Measurements from ENCODE around the gene RAPGEF4. TPM values are rescaled to one million over a fixed set of nuclear protein-coding genes. Genes with fewer than 3 reads are reported as not detected.
A peak's percentile ranks its signal among the peaks of the same experiment; 100 is the strongest.

RAPGEF4 gene
- total RNA-seq, 1 experiment from 2014 or later = 0.59 TPM

GRCh38 chr2:173027181-173028128 is 291.8 kb downstream of the RAPGEF4 start (continued):
- TF ChIP-seq REST (IDR thresholded peaks at IDR 0.05; ENCODE audit: low read depth) = no peak

- no peaks in the 10 kb centered on the region for H3K36me3 ChIP-seq (ENCODE audit: control insufficient read depth in 1 of 2, insufficient read depth in 2 of 2, low read length in 2 of 2)
- ATAC-seq (no peak), DNase-seq (ENCODE audit: low read depth, low spot score) (no peak)
- H2AFZ ChIP-seq (ENCODE audit: low read depth, low read length, poor library complexity, severe bottlenecking) = peak overlapping the region; percentile 88
- no peaks in the 10 kb centered on the region for H3K79me2 ChIP-seq (ENCODE audit: insufficient read depth, low read length)
- no peaks in the 10 kb centered on the region for H3K9me3 ChIP-seq (ENCODE audit: control insufficient read depth in 1 of 2, insufficient read depth in 1 of 2, low read depth in 1 of 2, low read length in 2 of 2)
- intact Hi-C loops (cut with micrococcal nuclease) = loop anchor here (5.0 to 10.0 kb wide), 2 partner anchors 327 to 419 kb away; partner anchors contain the start of gene CDCA7
- H3K9me2 ChIP-seq (ENCODE audit: insufficient read depth) = no peaks in the 10 kb centered on the region
- RAD21 ChIA-PET (ENCODE audit: low non-redundant PET in 1 of 2, low total read pairs in 2 of 2, uncharacterized antibody in 2 of 2, unreplicated experiment in 2 of 2) = interaction anchor here (0.9 to 2.6 kb wide), 3 partner anchors 64 to 182 kb away, joined by 3 to 10 read pairs (median 9); no protein-coding TSS in a partner anchor
- H4K20me1 ChIP-seq (ENCODE audit: insufficient read depth) = no peaks in the 10 kb centered on the region
- no peak overlapping the region for H3K9ac ChIP-seq (ENCODE audit: low read length)
- no peak overlapping the region for H3K27ac ChIP-seq (ENCODE audit: low read depth, low read length)
- peaks cover 0 to 4% of the 10 kb centered on the region in 2 experiments; a peak in 2 of 4 replicates for H3K4me1 ChIP-seq (ENCODE audit: control insufficient read depth in 1 of 2, insufficient read depth in 2 of 2, low read length in 2 of 2)
- H3K4me2 ChIP-seq (ENCODE audit: low read length) = no peak overlapping the region; the same call in 1 of the 2 replicates
- no peak overlapping the region for H3K4me3 ChIP-seq (replicated peaks in 1 of 2; ENCODE audit: low read depth in 1 of 2, low read length in 2 of 2)
- H3K27me3 ChIP-seq (ENCODE audit: insufficient read depth, low read length) = no peaks in the 10 kb centered on the region
- CTCF ChIA-PET = interaction anchor here (0.6 to 6.5 kb wide), 25 partner anchors 8 to 1319 kb away, joined by 3 to 108 read pairs (median 4); no protein-coding TSS in a partner anchor
- no TSS peak for BruUV-seq (replicated peaks)
- POLR2A ChIA-PET = no interaction called here
- TF ChIP-seq SIN3A (IDR thresholded peaks at IDR 0.05; ENCODE audit: low read depth) (no peak), SP1 (IDR thresholded peaks at IDR 0.05; ENCODE audit: low read depth) (no peak), CBX3 (IDR thresholded peaks at IDR 0.05; ENCODE audit: low read depth) (no peak), ZNF274 (IDR thresholded peaks at IDR 0.05; ENCODE audit: low read depth, low read length) (no peak), FOSL1 (IDR thresholded peaks at IDR 0.05; ENCODE audit: low read depth) (no peak), ATF3 (IDR thresholded peaks at IDR 0.05) (no peak), SRF (IDR thresholded peaks at IDR 0.05; ENCODE audit: low read depth) (no peak), CEBPB (IDR thresholded peaks at IDR 0.05; ENCODE audit: low read depth) (no peak), RAD21 (IDR thresholded peaks at IDR 0.05; ENCODE audit: low read depth) (no peak), ZBTB33 (IDR thresholded peaks at IDR 0.05; ENCODE audit: extremely low read depth, insufficient replicate concordance, low read length) (no peak), CTCF (IDR thresholded peaks at IDR 0.05 in 2 of 3, conservative IDR thresholded peaks at IDR 0.05 in 1 of 3; ENCODE audit: borderline replicate concordance in 1 of 3, insufficient read depth in 1 of 3, low read depth in 2 of 3, low read length in 2 of 3) (no peak), MAX (IDR thresholded peaks at IDR 0.05) (no peak), ELF1 (IDR thresholded peaks at IDR 0.05; ENCODE audit: borderline replicate concordance, low read depth) (no peak), YY1 (IDR thresholded peaks at IDR 0.05; ENCODE audit: extremely low read depth, insufficient replicate concordance, low read depth, low read length) (no peak)
Observed at GRCh38 chr2:173028141-173028540, 292.5 kb downstream of the RAPGEF4 start.
